H1 (cell line): Measurements from ENCODE around the gene CCDC92B. TPM values are rescaled to one million over a fixed set of nuclear protein-coding genes. Genes with fewer than 3 reads are reported as not detected.

Experiments used
- CTCF ChIA-PET: fragments of 300-600 bp; sonication (Branson Sonifier 250); formaldehyde crosslinking; loops from one replicate; lab custom pipeline; 2021; ENCODE audit not compliant: partially characterized antibody; lab: Charles Lee
- POLR2A ChIA-PET: fragments of 300-600 bp; sonication (Branson Sonifier 250); formaldehyde crosslinking; loops from one replicate; lab custom pipeline; 2021; ENCODE audit warnings: inconsistent platforms; ENCODE audit not compliant: partially characterized antibody; lab: Charles Lee
- DNase-seq, 2 experiments: peaks; one replicate each; pipeline versions ENCODE4 v3.0.0 to v3.0.0-alpha.2; 2010 to 2022; ENCODE audit warnings: low spot score in 2 of 2, low read depth in 1 of 2, mixed read lengths in 1 of 2
- FAIRE-seq: peaks from 2 replicates; lab custom pipeline; 2011; peaks lifted over from hg19 to GRCh38; lab: Jason Lieb, UNC
- H2AFZ ChIP-seq: 2 replicates; pipeline ENCODE4 v1.8.1; 2012; ENCODE audit warnings: low read length, inconsistent platforms
- H2AK5ac ChIP-seq: 2 replicates; pipeline ENCODE4 v1.6.1; 2013; ENCODE audit warnings: low read depth, low read length
- H2BK120ac ChIP-seq: replicated peaks from 2 replicates; pipeline ENCODE3; 2013; ENCODE audit warnings: low read depth, low read length, inconsistent platforms
- H2BK12ac ChIP-seq: 2 replicates; pipeline ENCODE4 v1.6.1; 2013; ENCODE audit warnings: low read depth, low read length
- H2BK15ac ChIP-seq: 2 replicates; pipeline ENCODE4 v1.6.1; 2013; ENCODE audit warnings: low read length
- H2BK20ac ChIP-seq: 2 replicates; pipeline ENCODE4 v1.6.1; 2013; ENCODE audit warnings: low read length
- H2BK5ac ChIP-seq: 2 replicates; pipeline ENCODE4 v1.6.1; 2013; ENCODE audit warnings: low read depth, low read length
- H3K14ac ChIP-seq: 2 replicates; pipeline ENCODE4 v1.6.1; 2013; ENCODE audit warnings: inconsistent platforms; ENCODE audit not compliant: insufficient read length
- H3K18ac ChIP-seq: 2 replicates; pipeline ENCODE4 v1.6.1; 2013; ENCODE audit warnings: low read length; ENCODE audit errors: extremely low read depth
- H3K23ac ChIP-seq: 2 replicates; pipeline ENCODE4 v1.6.1; 2013; ENCODE audit warnings: inconsistent platforms; ENCODE audit not compliant: insufficient read length
- H3K23me2 ChIP-seq: 2 replicates; pipeline ENCODE4 v1.6.1; 2013; ENCODE audit warnings: low read depth, low read length
- H3K27ac ChIP-seq: 2 replicates; pipeline ENCODE4 v1.6.1; 2011; ENCODE audit warnings: low read depth, low read length, inconsistent platforms
- H3K27me3 ChIP-seq, 4 experiments: replicated peaks in 1 of 4; 1 replicate in 1 of 4; 2 replicates in 3 of 4; pipeline versions ENCODE4 v1.6.1 to v1.8.1; 2011 to 2013; ENCODE audit warnings: low read length in 3 of 4, mild to moderate bottlenecking in 3 of 4, inconsistent platforms in 2 of 4, mixed read lengths in 2 of 4, moderate library complexity in 1 of 4; ENCODE audit not compliant: control insufficient read depth in 3 of 4, insufficient read depth in 3 of 4; ENCODE audit errors: extremely low read depth in 1 of 4
- H3K36me3 ChIP-seq, 4 experiments: 2 replicates each; pipeline versions ENCODE4 v1.6.1 to v1.8.1; 2011 to 2013; ENCODE audit warnings: mild to moderate bottlenecking in 4 of 4, low read length in 3 of 4, moderate library complexity in 2 of 4, control low read depth in 1 of 4, inconsistent platforms in 1 of 4; ENCODE audit not compliant: insufficient read depth in 4 of 4, control insufficient read depth in 2 of 4
- H3K4ac ChIP-seq: replicated peaks from 2 replicates; pipeline ENCODE3; 2013; ENCODE audit warnings: low read length, low read depth, mixed read lengths, inconsistent platforms; ENCODE audit not compliant: insufficient read length
- H3K4me1 ChIP-seq, 4 experiments: replicated peaks in 1 of 4; 1 replicate in 1 of 4; 2 replicates in 3 of 4; pipeline versions ENCODE4 v1.6.1 to v1.8.1; 2011 to 2013; ENCODE audit warnings: low read length in 3 of 4, inconsistent platforms in 2 of 4, mixed read lengths in 1 of 4; ENCODE audit not compliant: insufficient read depth in 4 of 4, control insufficient read depth in 3 of 4
- H3K4me2 ChIP-seq, 2 experiments: 2 replicates each; pipeline versions ENCODE4 v1.6.1 to v1.8.1; 2011 to 2013; ENCODE audit warnings: low read depth in 2 of 2, low read length in 2 of 2, control low read depth in 1 of 2, inconsistent platforms in 1 of 2, mild to moderate bottlenecking in 1 of 2; ENCODE audit not compliant: insufficient read depth in 1 of 2
- H3K4me3 ChIP-seq, 4 experiments: fragments of 200-600, 300-600 bp in 1 of 4; sonication (generic), shearing (Covaris generic), sonication (Bioruptor Twin) in 1 of 4; 2 replicates each; pipeline versions ENCODE4 v1.5.1 to v1.8.1; 2011 to 2016; ENCODE audit warnings: low read length in 4 of 4, low read depth in 3 of 4, control low read depth in 2 of 4, inconsistent platforms in 2 of 4, mild to moderate bottlenecking in 2 of 4, mixed read lengths in 1 of 4, moderate library complexity in 1 of 4; ENCODE audit not compliant: insufficient read depth in 2 of 4; ENCODE audit errors: extremely low read depth in 1 of 4
- H3K56ac ChIP-seq: replicated peaks from 2 replicates; pipeline ENCODE3; 2013; ENCODE audit warnings: low read depth, mild to moderate bottlenecking, mixed read lengths, low read length, inconsistent platforms; ENCODE audit not compliant: insufficient read length
- H3K79me1 ChIP-seq: 2 replicates; pipeline ENCODE4 v1.6.1; 2013; ENCODE audit warnings: low read depth, low read length, control low read depth
- H3K79me2 ChIP-seq, 2 experiments: 2 replicates each; pipeline versions ENCODE4 v1.6.1 to v1.8.1; 2012 to 2013; ENCODE audit warnings: low read length in 2 of 2, mild to moderate bottlenecking in 2 of 2, inconsistent platforms in 1 of 2; ENCODE audit not compliant: insufficient read depth in 2 of 2, control insufficient read depth in 1 of 2
- H3K9ac ChIP-seq, 4 experiments: replicated peaks in 1 of 4; 1 replicate in 1 of 4; 2 replicates in 3 of 4; pipeline versions ENCODE4 v1.6.1 to v1.8.1; 2011 to 2013; ENCODE audit warnings: low read depth in 3 of 4, low read length in 3 of 4, control low read depth in 2 of 4, mild to moderate bottlenecking in 2 of 4, moderate library complexity in 2 of 4, inconsistent platforms in 1 of 4; ENCODE audit errors: extremely low read depth in 1 of 4
- H3K9me3 ChIP-seq, 2 experiments: 2 replicates each; pipeline versions ENCODE4 v1.6.1 to v1.8.1; 2012 to 2013; ENCODE audit warnings: mild to moderate bottlenecking in 2 of 2, moderate library complexity in 2 of 2, control low read depth in 1 of 2, inconsistent platforms in 1 of 2, low read depth in 1 of 2, low read length in 1 of 2, mixed read lengths in 1 of 2; ENCODE audit not compliant: insufficient read depth in 2 of 2
- H4K20me1 ChIP-seq, 2 experiments: replicated peaks in 1 of 2; 2 replicates each; pipeline versions ENCODE3 to v1.8.1; 2011 to 2013; ENCODE audit warnings: inconsistent platforms in 2 of 2, low read length in 2 of 2, mild to moderate bottlenecking in 1 of 2; ENCODE audit not compliant: insufficient read depth in 2 of 2, control insufficient read depth in 1 of 2
- H4K5ac ChIP-seq: 2 replicates; pipeline ENCODE4 v1.6.1; 2013; ENCODE audit warnings: low read length, low read depth, mixed read lengths, inconsistent platforms; ENCODE audit not compliant: insufficient read length
- H4K8ac ChIP-seq: 2 replicates; pipeline ENCODE4 v1.8.0; 2013; ENCODE audit warnings: mild to moderate bottlenecking, moderate library complexity, low read length, inconsistent platforms; ENCODE audit not compliant: insufficient read depth; ENCODE audit errors: extremely low read depth
- H4K91ac ChIP-seq: replicated peaks from 2 replicates; pipeline ENCODE3; 2013; ENCODE audit warnings: low read length, mixed read lengths, inconsistent platforms; ENCODE audit not compliant: insufficient read length
- CBX8 ChIP-seq: fragments of 300-800, 300-1000 bp; sonication (generic); IDR thresholded peaks from 2 replicates; pipeline ENCODE4 v1.7.1; 2016; ENCODE audit warnings: low read depth, low read length, borderline replicate concordance
- MAX ChIP-seq: IDR thresholded peaks from 2 replicates; pipeline ENCODE4 v1.6.1; 2012; ENCODE audit warnings: inconsistent platforms
- NRF1 ChIP-seq: IDR thresholded peaks from 2 replicates; pipeline ENCODE4 v1.6.1; 2011; ENCODE audit warnings: mild to moderate bottlenecking, low read depth, low read length, improper control_type of control experiment
- POLR2A ChIP-seq, 2 experiments: IDR thresholded peaks; 1 replicate in 1 of 2; 2 replicates in 1 of 2; pipeline ENCODE4 v1.6.1; 2011; ENCODE audit warnings: low read depth in 2 of 2, low read length in 2 of 2, mild to moderate bottlenecking in 2 of 2; ENCODE audit errors: control extremely low read depth in 1 of 2
- POLR2AphosphoS5 ChIP-seq: IDR thresholded peaks from 2 replicates; pipeline ENCODE4 v1.6.1; 2011; ENCODE audit warnings: low read depth, low read length
- whole genome bisulfite sequencing, 2 experiments: shearing (Covaris generic) in 1 of 2; methylation state at CpG; one replicate each; pipeline versions ENCODE4 v1.1.6 to v1.1.7; 2013 to 2015; ENCODE audit warnings: low lambda C conversion rate in 2 of 2, mixed read lengths in 2 of 2, inconsistent platforms in 1 of 2, low coverage in 1 of 2, missing lambda C conversion rate in 1 of 2; ENCODE audit not compliant: insufficient replicate concordance in 2 of 2, insufficient coverage in 1 of 2, insufficient read length in 1 of 2; ENCODE audit errors: extremely low coverage in 1 of 2, missing lambda C conversion rate in 1 of 2; 5-methylcytosine and 5-hydroxymethylcytosine counted together
- polyA plus RNA-seq, 7 experiments: library from polyadenylated mRNA; depleted of rRNA in 3 of 7; stranded (reverse) in 5 of 7; unstranded in 2 of 7; fragments of >200 nt in 5 of 7; fragments of 200-250 nt in 2 of 7; gene quantifications; 1 replicate in 5 of 7; 2 replicates in 1 of 7; 4 replicates in 1 of 7; pipeline versions ENCODE4 v1.2.1 to v1.2.3, GENCODE V29; 2011 to 2013; ENCODE audit warnings: missing spikeins in 2 of 7, mixed read lengths in 2 of 7
- total RNA-seq: library from RNA; stranded (reverse); fragmentation: NEBNext Ultra II Directional; extraction: Animal tissue kit (Norgen Biotek cat#: 25700); gene quantifications from 2 replicates; pipeline ENCODE4 v1.2.1, GENCODE V29; 2021

Gene CCDC92B
- total and polyA plus RNA-seq, 2 of the 8 experiments (the other 6 are each of a cell fraction or from before 2014, with no cell fraction given), result 5.5 to 12.1 TPM

GRCh38 chr17:2688351-2689342 is 60.8 kb downstream of the CCDC92B start:
- Histone ChIP-seq H3K23ac (no peak overlapping the region), H4K5ac (no peak overlapping the region), H4K8ac (no peak overlapping the region), H2BK20ac (no peak overlapping the region), H2BK15ac (no peak overlapping the region), H2BK12ac (no peak overlapping the region), H3K9me3 (no peaks in the 10 kb centered on the region), H3K36me3 (peaks cover 0 to 28% (median 4%) of the 10 kb centered on the region in 4 experiments; a peak in 4 of 8 replicates), H3K4me3 (no peak overlapping the region), H4K91ac (no peak overlapping the region), H2BK120ac (no peak overlapping the region), H3K4ac (no peak overlapping the region), H2AK5ac (no peak overlapping the region), H3K79me1 (no peaks in the 10 kb centered on the region; the same call in 1 of the 2 replicates), H3K56ac (no peak overlapping the region), H3K4me1 (peaks cover 0 to 7% (median 0%) of the 10 kb centered on the region in 4 experiments; a peak in 2 of 7 replicates), H3K9ac (no peak overlapping the region), H3K79me2 (no peaks in the 10 kb centered on the region), H3K27me3 (no peaks in the 10 kb centered on the region), H4K20me1 (peaks cover 0 to 6% of the 10 kb centered on the region in 2 experiments), H3K27ac (no peak overlapping the region), H3K18ac (no peak overlapping the region), H3K23me2 (no peaks in the 10 kb centered on the region), H2BK5ac (no peak overlapping the region), H3K4me2 (no peak overlapping the region), H3K14ac (no peak overlapping the region), H2AFZ (no peak overlapping the region)
- no peak for FAIRE-seq
- peak in 1 of 2 experiments; percentile 51 for DNase-seq
- ChIA-PET CTCF (interaction anchor here (0.6 to 4.3 kb wide), 6 partner anchors 8 to 273 kb away, joined by 3 to 30 read pairs (median 4); no protein-coding TSS in a partner anchor), POLR2A (interaction anchor here (0.6 to 3.4 kb wide), 6 partner anchors 9 to 287 kb away, joined by 3 to 16 read pairs (median 3); no protein-coding TSS in a partner anchor)
- WGBS, 2 experiments, result 86% methylated on average over 25 of the region's 27 CpGs; no CpG with 5 or more reads in 1 of the 2 experiments
- TF ChIP-seq CBX8, result no peak
- TF ChIP-seq MAX, result no peak
- peak; percentile 16; the same call in 1 of the 2 replicates for TF ChIP-seq POLR2AphosphoS5
- TF ChIP-seq POLR2A (IDR thresholded peaks at IDR 0.05; ENCODE audit: control extremely low read depth in 1 of 2, low read depth in 2 of 2, low read length in 2 of 2), result no peak
- no peak for TF ChIP-seq NRF1
